Spleen (tissue), 11 donors: ENCODE results near the gene DHH. TPM values are rescaled to one million over a fixed set of nuclear protein-coding genes. Genes with fewer than 3 reads are reported as not detected.

Source experiments
- DNase-seq: peaks from one replicate; pipeline ENCODE4 v3.0.0-alpha.2; 2020
- H3K27ac ChIP-seq, 8 donors: fragments of 200-600 bp; sonication (generic) in 7 of 8; 1 replicate in 4 of 8; 2 replicates in 4 of 8; pipeline versions ENCODE4 v1.5.0 to v1.8.0; 2016 to 2021; ENCODE audit warnings: inconsistent platforms in 4 of 8, mild to moderate bottlenecking in 4 of 8, moderate library complexity in 1 of 8
- H3K27me3 ChIP-seq, 7 donors: fragments of 200-600 bp; sonication (generic) in 6 of 7; replicated peaks in 1 of 7; 1 replicate in 4 of 7; 2 replicates in 3 of 7; pipeline versions ENCODE4 v1.5.0 to v1.8.0; 2016 to 2021; ENCODE audit warnings: inconsistent platforms in 3 of 7, mild to moderate bottlenecking in 1 of 7
- H3K36me3 ChIP-seq, 6 donors: fragments of 200-600 bp; sonication (generic) in 5 of 6; 1 replicate in 4 of 6; 2 replicates in 2 of 6; pipeline versions ENCODE4 v1.5.0 to v1.8.0; 2016 to 2021; ENCODE audit warnings: inconsistent platforms in 2 of 6
- H3K4me1 ChIP-seq, 6 donors: fragments of 200-600 bp; sonication (generic) in 5 of 6; 1 replicate in 3 of 6; 2 replicates in 3 of 6; pipeline versions ENCODE4 v1.5.0 to v1.8.0; 2016 to 2021; ENCODE audit warnings: inconsistent platforms in 3 of 6
- H3K4me3 ChIP-seq, 8 donors: fragments of 200-600 bp; sonication (generic) in 7 of 8; 1 replicate in 4 of 8; 2 replicates in 4 of 8; pipeline versions ENCODE4 v1.5.0 to v1.8.0; 2016 to 2021; ENCODE audit warnings: inconsistent platforms in 4 of 8, mild to moderate bottlenecking in 4 of 8, moderate library complexity in 2 of 8
- H3K9me3 ChIP-seq, 8 donors: fragments of 200-600 bp; sonication (generic) in 7 of 8; 1 replicate in 4 of 8; 2 replicates in 4 of 8; pipeline versions ENCODE4 v1.5.0 to v1.8.0; 2016 to 2021; ENCODE audit warnings: inconsistent platforms in 4 of 8
- CTCF ChIP-seq, 11 experiments: fragments of 200-600 bp in 7 of 11; fragments of 450-650 bp in 4 of 11; sonication (generic) in 4 of 11; IDR thresholded peaks in 8 of 11; conservative IDR thresholded peaks in 3 of 11; 1 replicate in 7 of 11; 2 replicates in 4 of 11; pipeline versions ENCODE4 v1.4.0 to v1.8.0; 2016 to 2021; ENCODE audit warnings: antibody characterized with exemption in 11 of 11, inconsistent platforms in 4 of 11, mild to moderate bottlenecking in 1 of 11
- POLR2A ChIP-seq, 3 donors: fragments of 450-650 bp; IDR thresholded peaks; one replicate each; pipeline ENCODE4 v1.5.1; 2017; ENCODE audit warnings: antibody characterized with exemption in 3 of 3, mild to moderate bottlenecking in 1 of 3
- POLR2AphosphoS5 ChIP-seq, 3 donors: sonication (generic); formaldehyde crosslinking; IDR thresholded peaks; one replicate each; pipeline ENCODE4 v1.5.1; 2017; ENCODE audit warnings: antibody characterized with exemption in 3 of 3
- WGBS, 5 donors: extraction: QIAGEN DNeasy Blood & Tissue Kit in 3 of 5; methylation state at CpG; one replicate each; pipeline versions ENCODE4 v1.1.5 to v1.1.7; 2013 to 2018; 5-methylcytosine and 5-hydroxymethylcytosine counted together
- intact Hi-C: fragments of 100-400 bp; cut with DNase I; formaldehyde crosslinking; loops from one replicate; pipeline ENCODE4 v1.15.0; 2023; ENCODE audit warnings: low total_unique reads
- polyA plus RNA-seq, 3 donors: library from polyadenylated mRNA; stranded (reverse); fragments of 200-250 nt; gene quantifications; one replicate each; pipeline ENCODE4 v1.2.1, GENCODE V29; 2013
- total RNA-seq, 7 donors: library from RNA; depleted of rRNA in 3 of 7; stranded (reverse); fragments of >200 nt in 3 of 7; fragmentation: NEBNext Ultra II Directional in 4 of 7; extraction: Animal tissue kit (Norgen Biotek cat#: 25700) in 4 of 7; gene quantifications; one replicate each; pipeline versions ENCODE4 v1.1.0 to v1.2.1, GENCODE V29; 2016 to 2021
- donor health status: healthy with polysubstance abuse.
- donor health status: DM: no; HTN: no; CAD: no; lungs with moderate emphysema.
- donor health status: DM: no; HTN: no; CAD: no.
- donor health status: Bipolar disorder and iron deficiency.
- donor health status: healthy.
- donor health status: DM: no; HTN: no; CAD: no.
- donor health status: DM: yes; HTN: yes; CAD: no.

DHH gene
- total and polyA plus RNA-seq, 10 donors: 0.09 to 2.6 (median 0.66) TPM

GRCh38 chr12:49059045-49059298 lies 35.6 kb downstream of the DHH start:
- Histone ChIP-seq H3K27me3 (no peaks in the 10 kb centered on the region), H3K9me3 (no peaks in the 10 kb centered on the region), H3K4me1 (peaks cover 39 to 82% (median 64%) of the 10 kb centered on the region in 6 donors), H3K4me3 (peak overlapping the region; percentile 83 to 97 (median 93)), H3K27ac (peak overlapping the region; percentile 6 to 99 (median 97)), H3K36me3 (peaks cover 4 to 14% (median 13%) of the 10 kb centered on the region in 6 donors)
- intact Hi-C loops: no loop called here
- no peak for TF ChIP-seq POLR2AphosphoS5 (IDR thresholded peaks at IDR 0.05)
- no peak for TF ChIP-seq POLR2A (IDR thresholded peaks at IDR 0.05)
- no peak for TF ChIP-seq CTCF (IDR thresholded peaks at IDR 0.05 in 8 of 11, conservative IDR thresholded peaks at IDR 0.05 in 3 of 11)
- WGBS, 5 donors: 0 to 6% (median 5%) methylated on average over 1 of the region's 1 CpG
- no peak for DNase-seq

GRCh38 chr12:49058366-49059044 lies 36.1 kb downstream of the DHH start:
- DNase-seq: no peak

GRCh38 chr12:49057888-49058287 lies 36.7 kb downstream of the DHH start:
- no peak for DNase-seq
- H3K9me3 ChIP-seq: no peaks in the 10 kb centered on the region

More at GRCh38 chr12:49058366-49059044, 36.1 kb downstream of the DHH start:
- 1 to 7% (median 3%) methylated on average over 4 to 5 of the region's 5 CpGs for WGBS, 5 donors
- intact Hi-C loops: no loop called here
- Histone ChIP-seq H3K9me3 (no peaks in the 10 kb centered on the region), H3K4me3 (peak overlapping the region; percentile 83 to 97 (median 93)), H3K4me1 (peaks cover 39 to 82% (median 63%) of the 10 kb centered on the region in 6 donors), H3K27me3 (no peaks in the 10 kb centered on the region), H3K36me3 (peaks cover 4 to 18% (median 17%) of the 10 kb centered on the region in 6 donors), H3K27ac (peak overlapping the region; percentile 6 to 99 (median 97))
- no peak for TF ChIP-seq POLR2A (IDR thresholded peaks at IDR 0.05)
- TF ChIP-seq CTCF (IDR thresholded peaks at IDR 0.05 in 8 of 11, conservative IDR thresholded peaks at IDR 0.05 in 3 of 11): no peak
- no peak for TF ChIP-seq POLR2AphosphoS5 (IDR thresholded peaks at IDR 0.05)

More at GRCh38 chr12:49057888-49058287, 36.7 kb downstream of the DHH start:
- Histone ChIP-seq H3K27ac (peak overlapping the region in 7 of 8 donors; percentile 92 to 99 (median 97)), H3K4me3 (peak overlapping the region; percentile 83 to 97 (median 93)), H3K4me1 (peaks cover 39 to 85% (median 63%) of the 10 kb centered on the region in 6 donors), H3K36me3 (peaks cover 4 to 25% (median 23%) of the 10 kb centered on the region in 6 donors), H3K27me3 (no peaks in the 10 kb centered on the region)
- intact Hi-C loops: no loop called here
- TF ChIP-seq CTCF (IDR thresholded peaks at IDR 0.05 in 8 of 11, conservative IDR thresholded peaks at IDR 0.05 in 3 of 11) (no peak), POLR2A (IDR thresholded peaks at IDR 0.05) (no peak), POLR2AphosphoS5 (IDR thresholded peaks at IDR 0.05) (no peak)
- WGBS, 5 donors: 0 to 9% (median 4%) methylated on average over 4 of the region's 4 CpGs
